Left ventricle myocardium inferior (tissue), 1 donor: ENCODE data around the gene DDX39B. TPM values are rescaled to one million over a fixed set of nuclear protein-coding genes. Genes with fewer than 3 reads are reported as not detected.
"Not testable (repeated sequence)": the region's sequence is repeated elsewhere in the genome, so short reads cannot be mapped to it uniquely, and the experiment has no call there.

Source experiments
- DNase-seq: peaks from one replicate; pipeline ENCODE4 v3.0.0-alpha.2; 2020
- H3K27ac ChIP-seq: fragments of 200-600 bp; replicated peaks from 2 replicates; pipeline ENCODE4 v1.8.0; 2021
- H3K27me3 ChIP-seq: fragments of 200-600 bp; 2 replicates; pipeline ENCODE4 v1.8.0; 2021; ENCODE audit warnings: low read depth
- H3K36me3 ChIP-seq: fragments of 200-600 bp; 2 replicates; pipeline ENCODE4 v1.8.0; 2021
- H3K4me1 ChIP-seq: fragments of 200-600 bp; 2 replicates; pipeline ENCODE4 v1.8.0; 2021
- H3K4me3 ChIP-seq: fragments of 200-600 bp; 2 replicates; pipeline ENCODE4 v1.8.0; 2021; ENCODE audit warnings: mild to moderate bottlenecking, moderate library complexity
- H3K9me3 ChIP-seq: fragments of 200-600 bp; replicated peaks from 2 replicates; pipeline ENCODE4 v1.8.0; 2021
- intact Hi-C: fragments of 100-400 bp; cut with micrococcal nuclease; formaldehyde crosslinking; loops from one replicate; pipeline ENCODE4 v1.11.0; 2022
- total RNA-seq: library from RNA; stranded (reverse); fragmentation: NEBNext Ultra II Directional; extraction: Animal tissue kit (Norgen Biotek cat#: 25700); gene quantifications from one replicate; pipeline ENCODE4 v1.2.1, GENCODE V29; 2021
- TF ChIP-seq, protein P1 (sequence below): fragments of 200-600 bp; IDR thresholded peaks from 2 replicates; pipeline ENCODE4 v1.8.0; 2021; ENCODE audit warnings: antibody characterized with exemption, mild to moderate bottlenecking, borderline replicate concordance
- donor health status: DM: no; HTN: yes; CAD: no; lungs with severe emphysema.

DDX39B gene
- total RNA-seq, 1 donor from 2014 or later = 179 TPM

DNA sequence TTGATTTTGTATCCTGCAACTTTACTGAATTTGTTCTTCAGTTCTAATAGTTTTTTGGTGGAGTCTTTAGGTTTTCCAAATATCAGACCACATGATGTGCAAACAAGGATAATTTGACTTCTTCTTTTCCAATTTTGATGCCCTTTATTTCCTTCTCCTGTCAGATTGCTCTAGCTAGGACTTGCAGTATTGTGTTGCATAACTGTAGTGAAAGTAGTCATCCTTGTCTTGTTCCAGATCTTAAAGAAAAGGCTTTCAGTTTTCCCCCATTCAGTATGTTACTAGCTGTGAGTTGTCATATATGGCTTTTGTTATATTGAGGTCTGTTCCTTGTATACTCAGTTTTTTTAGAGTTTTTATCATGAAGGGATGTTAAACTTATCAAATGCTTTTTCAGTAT, 39.2 kb downstream of the DDX39B start:
- no peak overlapping the region for H3K4me3 ChIP-seq
- TF ChIP-seq, protein P1, sequence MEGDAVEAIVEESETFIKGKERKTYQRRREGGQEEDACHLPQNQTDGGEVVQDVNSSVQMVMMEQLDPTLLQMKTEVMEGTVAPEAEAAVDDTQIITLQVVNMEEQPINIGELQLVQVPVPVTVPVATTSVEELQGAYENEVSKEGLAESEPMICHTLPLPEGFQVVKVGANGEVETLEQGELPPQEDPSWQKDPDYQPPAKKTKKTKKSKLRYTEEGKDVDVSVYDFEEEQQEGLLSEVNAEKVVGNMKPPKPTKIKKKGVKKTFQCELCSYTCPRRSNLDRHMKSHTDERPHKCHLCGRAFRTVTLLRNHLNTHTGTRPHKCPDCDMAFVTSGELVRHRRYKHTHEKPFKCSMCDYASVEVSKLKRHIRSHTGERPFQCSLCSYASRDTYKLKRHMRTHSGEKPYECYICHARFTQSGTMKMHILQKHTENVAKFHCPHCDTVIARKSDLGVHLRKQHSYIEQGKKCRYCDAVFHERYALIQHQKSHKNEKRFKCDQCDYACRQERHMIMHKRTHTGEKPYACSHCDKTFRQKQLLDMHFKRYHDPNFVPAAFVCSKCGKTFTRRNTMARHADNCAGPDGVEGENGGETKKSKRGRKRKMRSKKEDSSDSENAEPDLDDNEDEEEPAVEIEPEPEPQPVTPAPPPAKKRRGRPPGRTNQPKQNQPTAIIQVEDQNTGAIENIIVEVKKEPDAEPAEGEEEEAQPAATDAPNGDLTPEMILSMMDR = no peak
- peaks cover 7% of the 10 kb centered on the region for H3K9me3 ChIP-seq
- H3K27ac ChIP-seq = no peak overlapping the region
- H3K27me3 ChIP-seq = peaks cover 48% of the 10 kb centered on the region
- intact Hi-C loops = no loop called here
- H3K36me3 ChIP-seq = peaks cover 3% of the 10 kb centered on the region
- no peak for DNase-seq
- H3K4me1 ChIP-seq = peaks cover 13% of the 10 kb centered on the region

DNA sequence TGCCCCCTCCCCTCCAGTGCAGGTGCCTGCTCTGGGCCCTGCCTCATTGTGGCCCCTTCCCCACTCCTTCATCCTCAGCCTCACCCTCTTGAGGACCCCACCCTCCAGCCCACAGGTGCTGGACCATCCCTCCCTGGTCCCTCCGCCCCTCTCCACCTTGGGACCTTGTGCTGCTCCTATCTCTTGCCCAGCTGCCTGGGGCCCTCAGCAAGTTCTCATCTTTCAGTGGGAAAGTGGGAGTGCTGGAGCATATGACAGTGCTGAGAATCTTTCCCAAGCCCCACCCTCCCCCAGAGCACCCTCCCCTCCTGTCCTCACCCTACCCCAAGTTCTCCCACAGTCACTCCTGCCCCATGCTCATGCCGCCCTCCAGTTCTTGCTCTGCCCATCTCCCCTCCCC, 42.2 kb downstream of the DDX39B start:
- Histone ChIP-seq H3K27me3 (peaks cover 42% of the 10 kb centered on the region), H3K4me1 (peaks cover 23% of the 10 kb centered on the region)
- H3K4me3 ChIP-seq, H3K9me3 ChIP-seq, H3K36me3 ChIP-seq, H3K27ac ChIP-seq, DNase-seq, intact Hi-C loops: not testable (repeated sequence)

DNA sequence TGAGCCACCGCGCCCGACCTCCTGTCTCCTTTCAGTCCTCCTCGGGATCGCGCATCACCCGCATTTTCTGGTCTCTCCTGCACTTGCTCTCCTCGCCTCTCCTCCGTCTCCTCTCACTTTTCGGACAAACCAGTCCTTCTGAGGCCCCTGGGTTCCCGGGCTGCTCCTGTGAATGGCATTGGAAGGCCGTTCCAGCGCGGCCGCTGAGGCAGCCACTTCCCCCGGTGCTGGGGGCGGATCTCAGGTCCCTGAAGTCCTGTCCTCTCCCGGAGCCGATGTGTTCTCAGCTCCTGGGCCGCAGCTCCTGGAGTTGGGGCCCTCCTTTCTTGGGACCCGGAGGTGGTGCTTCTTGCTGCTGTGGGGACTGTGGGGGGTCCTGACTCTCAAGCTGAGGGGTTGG, 43.1 kb downstream of the DDX39B start:
- TF ChIP-seq, protein P1 = no peak
- no peak for DNase-seq
- H3K27ac ChIP-seq = no peak overlapping the region
- intact Hi-C loops = no loop called here
- H3K9me3 ChIP-seq = peaks cover 7% of the 10 kb centered on the region
- peaks cover 42% of the 10 kb centered on the region for H3K27me3 ChIP-seq
- H3K4me3 ChIP-seq = peak overlapping the region; percentile 74
- peaks cover 32% of the 10 kb centered on the region for H3K4me1 ChIP-seq
- no peaks in the 10 kb centered on the region for H3K36me3 ChIP-seq

DNA sequence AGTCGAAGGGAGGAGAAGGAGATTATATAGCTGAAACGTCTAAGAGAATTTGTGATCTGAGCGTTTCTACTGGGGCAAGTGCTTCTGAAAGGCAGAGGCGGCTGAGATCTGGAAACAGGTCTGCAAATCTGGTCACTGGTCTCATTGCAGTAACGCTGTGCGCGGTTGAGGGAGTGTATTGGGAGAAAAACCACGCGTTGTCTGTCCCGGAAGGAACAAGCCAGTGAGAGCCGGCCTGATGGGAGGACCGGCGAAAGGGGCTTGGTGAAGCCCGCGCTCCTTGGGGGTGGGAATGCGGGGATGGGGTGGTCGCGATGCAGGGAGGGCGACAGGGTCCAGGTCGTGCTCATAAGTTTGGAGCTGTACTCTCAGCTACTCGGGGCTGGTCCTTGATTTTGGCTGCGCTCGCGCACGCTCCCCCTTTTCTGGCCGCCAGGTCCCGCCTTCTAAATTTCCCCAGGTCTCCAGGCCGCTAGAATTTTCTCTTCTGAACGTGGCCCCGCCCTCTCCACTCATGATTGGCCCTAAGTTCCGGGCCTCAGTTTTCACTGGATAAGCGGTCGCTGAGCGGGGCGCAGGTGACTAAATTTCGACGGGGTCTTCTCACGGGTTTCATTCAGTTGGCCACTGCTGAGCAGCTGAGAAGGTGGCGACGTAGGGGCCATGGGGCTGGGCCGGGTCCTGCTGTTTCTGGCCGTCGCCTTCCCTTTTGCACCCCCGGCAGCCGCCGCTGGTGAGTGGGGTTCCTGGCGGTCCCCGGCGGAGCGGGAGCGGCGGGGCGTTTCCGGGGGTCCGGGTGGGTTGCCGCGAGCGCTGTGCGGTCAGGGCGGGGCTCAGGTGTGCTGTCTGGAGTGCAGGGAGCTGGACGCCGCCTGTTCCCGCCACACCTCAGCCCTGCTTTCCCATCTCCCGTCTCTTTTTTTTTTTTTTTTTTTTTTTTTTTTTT, 44.0 kb downstream of the DDX39B start, which contains the start of gene MICB:
TSS of gene MICB (plus strand) at position 615 of the 946 bp plus-strand sequence. CDS start at position 664, 49 bp downstream.
- TF ChIP-seq, protein P1 = peak; percentile 15
- intact Hi-C loops = no loop called here
- Histone ChIP-seq H3K27me3 (peaks cover 42% of the 10 kb centered on the region), H3K27ac (peak within 1 kb of the TSS; percentile 57), H3K4me3 (peak within 1 kb of the TSS; percentile 74), H3K9me3 (peaks cover 7% of the 10 kb centered on the region), H3K36me3 (no peaks in the 10 kb centered on the region), H3K4me1 (peaks cover 38% of the 10 kb centered on the region)
- DNase-seq = peak; percentile 71

DNA sequence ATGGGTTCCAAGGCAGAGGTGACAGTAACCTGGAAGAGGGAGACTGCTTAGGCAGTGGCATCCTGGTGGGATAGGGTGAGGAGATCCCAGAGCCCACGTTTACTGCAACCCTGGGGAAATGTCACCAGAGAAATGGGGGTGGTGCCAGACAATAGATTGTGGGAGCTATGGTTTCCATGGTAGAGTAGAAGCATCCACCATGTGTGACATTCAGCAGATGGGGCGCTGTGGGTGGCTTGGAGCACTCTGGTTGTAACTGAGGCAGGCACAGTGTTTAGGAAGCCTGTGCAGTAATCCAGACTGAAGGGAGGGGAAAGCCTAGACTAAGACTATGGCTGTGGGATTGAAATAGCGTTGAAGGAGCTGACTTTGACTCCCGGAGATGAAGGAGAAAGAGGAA, 45.0 kb downstream of the DDX39B start:
- H3K9me3 ChIP-seq, H3K4me3 ChIP-seq, H3K36me3 ChIP-seq, H3K27ac ChIP-seq, intact Hi-C loops, DNase-seq: not testable (repeated sequence)
- Histone ChIP-seq H3K4me1 (peaks cover 48% of the 10 kb centered on the region), H3K27me3 (peaks cover 34% of the 10 kb centered on the region)

DNA sequence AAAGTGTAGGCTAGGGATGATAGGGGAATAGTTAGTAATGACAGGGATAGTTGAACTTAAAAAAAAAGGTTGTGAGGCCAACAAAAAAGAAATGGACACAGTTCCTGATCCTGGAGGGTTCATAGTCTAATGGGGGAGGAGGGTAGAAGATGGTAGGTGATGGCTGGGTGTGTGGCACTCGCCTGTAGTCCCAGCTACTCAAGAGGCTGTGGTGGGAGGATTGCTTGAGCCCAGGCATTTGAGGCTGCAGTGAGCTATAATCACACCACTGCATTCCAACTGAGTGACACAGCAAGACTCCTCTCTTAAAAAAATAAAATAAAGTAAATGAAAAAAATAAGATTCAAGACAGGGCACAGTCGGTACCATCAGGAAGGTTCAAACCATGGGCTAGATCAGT, 46.2 kb downstream of the DDX39B start:
- Histone ChIP-seq H3K4me3 (peak overlapping the region; percentile 76), H3K27me3 (peaks cover 24% of the 10 kb centered on the region), H3K36me3 (no peaks in the 10 kb centered on the region), H3K9me3 (no peaks in the 10 kb centered on the region), H3K27ac (no peak overlapping the region), H3K4me1 (peaks cover 51% of the 10 kb centered on the region)
- no peak for DNase-seq
- TF ChIP-seq, protein P1 = no peak
- intact Hi-C loops = no loop called here
